K562 (cell line): ENCODE measurements around the gene ARHGAP22. TPM values are rescaled to one million over a fixed set of nuclear protein-coding genes. Genes with fewer than 3 reads are reported as not detected.
A peak's percentile ranks its signal among the peaks of the same experiment; 100 is the strongest.

Source experiments
- ETV6 ChIP-seq, 3 experiments: fragments of 150-350 bp in 1 of 3; sonication (generic) in 1 of 3; formaldehyde crosslinking in 1 of 3; IDR thresholded peaks; 2 replicates each; pipeline versions ENCODE4 v1.6.1 to v1.8.0; 2014 to 2022; ENCODE audit warnings: borderline replicate concordance in 2 of 3, low read depth in 2 of 3, antibody characterized with exemption in 1 of 3, low read length in 1 of 3, mild to moderate bottlenecking in 1 of 3, missing genetic modification reagents in 1 of 3
- NR1H2 ChIP-seq: sonication (generic); formaldehyde crosslinking; IDR thresholded peaks from 2 replicates; pipeline ENCODE4 v1.4.0; 2020; ENCODE audit warnings: mild to moderate bottlenecking, missing genetic modification reagents
- SIN3B ChIP-seq: fragments of 450-650 bp; IDR thresholded peaks from 2 replicates; pipeline ENCODE4 v1.6.1; 2017; ENCODE audit warnings: low read depth, mild to moderate bottlenecking, moderate library complexity
- SNIP1 ChIP-seq: fragments of 450-650 bp; IDR thresholded peaks from 2 replicates; pipeline ENCODE4 v1.7.1; 2017; ENCODE audit warnings: low read depth, mild to moderate bottlenecking
- ZNF146 ChIP-seq: IDR thresholded peaks from one replicate; pipeline ENCODE4 v1.6.1; 2018; ENCODE audit warnings: missing compliant biosample characterization; ENCODE audit not compliant: unreplicated experiment
- polyA plus RNA-seq, 8 experiments: library from polyadenylated mRNA; depleted of rRNA in 4 of 8; stranded (reverse) in 5 of 8; unstranded in 3 of 8; fragments of >200 nt; fragmentation: Nextera tagmentation in 2 of 8; fragmentation: Illumina TruSeq in 1 of 8; extraction: Ambion mirVana in 2 of 8; extraction: Trizol in 1 of 8; gene quantifications; 2 replicates each; pipeline versions ENCODE4 v1.2.1 to v1.2.3, GENCODE V29; 2011 to 2014; ENCODE audit warnings: inconsistent platforms in 1 of 8, missing spikeins in 1 of 8
- total RNA-seq, 7 experiments: library from RNA; depleted of rRNA in 6 of 7; stranded (reverse); fragments of >200 nt in 6 of 7; fragmentation: Illumina TruSeq in 2 of 7; extraction: Trizol in 2 of 7; gene quantifications; 2 replicates each; pipeline versions ENCODE4 v1.2.1 to v1.2.3, GENCODE V29; 2011 to 2021; ENCODE audit warnings: low replicate concordance in 1 of 7
- TF ChIP-seq, protein P1 (sequence below): sonication (generic); formaldehyde crosslinking; IDR thresholded peaks from 2 replicates; pipeline ENCODE4 v1.8.0; 2022; ENCODE audit warnings: mild to moderate bottlenecking, low read depth, missing genetic modification reagents
- TF ChIP-seq, protein P2 (sequence below), 2 experiments: fragments of 450-650 bp; formaldehyde crosslinking in 1 of 2; IDR thresholded peaks; 2 replicates each; pipeline versions ENCODE4 v1.4.0 to v1.6.1; 2014 to 2020; ENCODE audit warnings: mild to moderate bottlenecking in 2 of 2, borderline replicate concordance in 1 of 2, low read depth in 1 of 2
- TF ChIP-seq, protein P3 (sequence below): sonication (generic); formaldehyde crosslinking; IDR thresholded peaks from 2 replicates; pipeline ENCODE4 v1.8.0; 2022; ENCODE audit warnings: missing genetic modification reagents, mild to moderate bottlenecking, moderate library complexity, borderline replicate concordance
- TF ChIP-seq, protein P4 (sequence below): fragments of 250-450 bp; sonication (Bioruptor Pico); IDR thresholded peaks from 2 replicates; pipeline ENCODE4 v1.5.0; 2022; ENCODE audit warnings: mild to moderate bottlenecking
- TF ChIP-seq, protein P5 (sequence below): sonication (generic); formaldehyde crosslinking; IDR thresholded peaks from 2 replicates; pipeline ENCODE4 v1.8.1; 2023; ENCODE audit warnings: mild to moderate bottlenecking, missing genetic modification reagents, moderate library complexity

Gene ARHGAP22
- total and polyA plus RNA-seq, 9 of the 15 experiments (the other 6 are each of a cell fraction or from before 2014, with no cell fraction given), result 1.3 to 28.1 (median 12.7) TPM

DNA sequence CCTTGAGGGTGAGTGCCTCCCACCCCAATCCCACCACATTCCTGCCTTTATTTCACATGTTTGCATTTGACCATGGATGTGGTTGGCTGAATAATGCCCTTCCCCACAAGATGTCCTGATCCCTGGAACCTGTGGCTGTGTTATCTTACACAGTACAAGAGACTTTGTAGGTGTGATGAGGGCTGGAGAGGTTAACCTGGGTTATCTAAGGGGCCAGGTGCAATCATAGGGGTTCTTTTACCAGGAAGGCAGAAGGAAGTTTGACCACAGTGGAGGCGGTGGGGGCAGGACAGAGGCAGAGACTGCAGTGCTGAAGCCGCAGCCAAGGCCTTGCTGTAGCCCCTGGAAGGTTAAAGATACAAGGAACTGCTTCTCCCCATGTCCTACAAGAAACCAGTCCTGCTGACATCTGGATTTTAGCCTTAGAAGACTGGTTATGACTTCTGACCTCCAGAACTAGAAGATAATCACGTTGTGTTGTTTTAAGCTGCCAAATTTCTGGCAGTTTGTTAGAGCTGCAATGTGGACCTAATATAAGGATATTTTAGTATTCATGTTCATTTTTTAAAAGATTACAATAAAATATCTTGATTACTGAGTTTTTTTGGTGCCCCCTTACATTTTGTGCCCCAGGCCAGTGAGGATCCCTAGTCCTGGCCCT, 136.6 kb downstream of the ARHGAP22 start (continued):
- TF ChIP-seq, protein P1, sequence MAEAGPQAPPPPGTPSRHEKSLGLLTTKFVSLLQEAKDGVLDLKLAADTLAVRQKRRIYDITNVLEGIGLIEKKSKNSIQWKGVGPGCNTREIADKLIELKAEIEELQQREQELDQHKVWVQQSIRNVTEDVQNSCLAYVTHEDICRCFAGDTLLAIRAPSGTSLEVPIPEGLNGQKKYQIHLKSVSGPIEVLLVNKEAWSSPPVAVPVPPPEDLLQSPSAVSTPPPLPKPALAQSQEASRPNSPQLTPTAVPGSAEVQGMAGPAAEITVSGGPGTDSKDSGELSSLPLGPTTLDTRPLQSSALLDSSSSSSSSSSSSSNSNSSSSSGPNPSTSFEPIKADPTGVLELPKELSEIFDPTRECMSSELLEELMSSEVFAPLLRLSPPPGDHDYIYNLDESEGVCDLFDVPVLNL (CRISPR knock-in tag), result no peak
- TF ChIP-seq SIN3B (no peak), NR1H2 (no peak), ZNF146 (CRISPR knock-in tag) (no peak), SNIP1 (no peak), ETV6 (IDR thresholded peaks at IDR 0.05; ENCODE audit: borderline replicate concordance in 1 of 2, low read depth in 2 of 2, low read length in 1 of 2) (peak; percentile 43 to 93; a peak in 3 of 4 replicates), ETV6 (CRISPR knock-in tag; IDR thresholded peaks at IDR 0.05; ENCODE audit: borderline replicate concordance) (no peak)
- TF ChIP-seq, protein P2, sequence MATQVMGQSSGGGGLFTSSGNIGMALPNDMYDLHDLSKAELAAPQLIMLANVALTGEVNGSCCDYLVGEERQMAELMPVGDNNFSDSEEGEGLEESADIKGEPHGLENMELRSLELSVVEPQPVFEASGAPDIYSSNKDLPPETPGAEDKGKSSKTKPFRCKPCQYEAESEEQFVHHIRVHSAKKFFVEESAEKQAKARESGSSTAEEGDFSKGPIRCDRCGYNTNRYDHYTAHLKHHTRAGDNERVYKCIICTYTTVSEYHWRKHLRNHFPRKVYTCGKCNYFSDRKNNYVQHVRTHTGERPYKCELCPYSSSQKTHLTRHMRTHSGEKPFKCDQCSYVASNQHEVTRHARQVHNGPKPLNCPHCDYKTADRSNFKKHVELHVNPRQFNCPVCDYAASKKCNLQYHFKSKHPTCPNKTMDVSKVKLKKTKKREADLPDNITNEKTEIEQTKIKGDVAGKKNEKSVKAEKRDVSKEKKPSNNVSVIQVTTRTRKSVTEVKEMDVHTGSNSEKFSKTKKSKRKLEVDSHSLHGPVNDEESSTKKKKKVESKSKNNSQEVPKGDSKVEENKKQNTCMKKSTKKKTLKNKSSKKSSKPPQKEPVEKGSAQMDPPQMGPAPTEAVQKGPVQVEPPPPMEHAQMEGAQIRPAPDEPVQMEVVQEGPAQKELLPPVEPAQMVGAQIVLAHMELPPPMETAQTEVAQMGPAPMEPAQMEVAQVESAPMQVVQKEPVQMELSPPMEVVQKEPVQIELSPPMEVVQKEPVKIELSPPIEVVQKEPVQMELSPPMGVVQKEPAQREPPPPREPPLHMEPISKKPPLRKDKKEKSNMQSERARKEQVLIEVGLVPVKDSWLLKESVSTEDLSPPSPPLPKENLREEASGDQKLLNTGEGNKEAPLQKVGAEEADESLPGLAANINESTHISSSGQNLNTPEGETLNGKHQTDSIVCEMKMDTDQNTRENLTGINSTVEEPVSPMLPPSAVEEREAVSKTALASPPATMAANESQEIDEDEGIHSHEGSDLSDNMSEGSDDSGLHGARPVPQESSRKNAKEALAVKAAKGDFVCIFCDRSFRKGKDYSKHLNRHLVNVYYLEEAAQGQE (IDR thresholded peaks at IDR 0.05; ENCODE audit: borderline replicate concordance), result no peak
- TF ChIP-seq, protein P2 (CRISPR knock-in tag; IDR thresholded peaks at IDR 0.05; ENCODE audit: low read depth), result no peak
- TF ChIP-seq, protein P3, sequence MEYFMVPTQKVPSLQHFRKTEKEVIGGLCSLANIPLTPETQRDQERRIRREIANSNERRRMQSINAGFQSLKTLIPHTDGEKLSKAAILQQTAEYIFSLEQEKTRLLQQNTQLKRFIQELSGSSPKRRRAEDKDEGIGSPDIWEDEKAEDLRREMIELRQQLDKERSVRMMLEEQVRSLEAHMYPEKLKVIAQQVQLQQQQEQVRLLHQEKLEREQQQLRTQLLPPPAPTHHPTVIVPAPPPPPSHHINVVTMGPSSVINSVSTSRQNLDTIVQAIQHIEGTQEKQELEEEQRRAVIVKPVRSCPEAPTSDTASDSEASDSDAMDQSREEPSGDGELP (CRISPR knock-in tag), result no peak; the same call in 1 of the 2 replicates
- TF ChIP-seq, protein P4, sequence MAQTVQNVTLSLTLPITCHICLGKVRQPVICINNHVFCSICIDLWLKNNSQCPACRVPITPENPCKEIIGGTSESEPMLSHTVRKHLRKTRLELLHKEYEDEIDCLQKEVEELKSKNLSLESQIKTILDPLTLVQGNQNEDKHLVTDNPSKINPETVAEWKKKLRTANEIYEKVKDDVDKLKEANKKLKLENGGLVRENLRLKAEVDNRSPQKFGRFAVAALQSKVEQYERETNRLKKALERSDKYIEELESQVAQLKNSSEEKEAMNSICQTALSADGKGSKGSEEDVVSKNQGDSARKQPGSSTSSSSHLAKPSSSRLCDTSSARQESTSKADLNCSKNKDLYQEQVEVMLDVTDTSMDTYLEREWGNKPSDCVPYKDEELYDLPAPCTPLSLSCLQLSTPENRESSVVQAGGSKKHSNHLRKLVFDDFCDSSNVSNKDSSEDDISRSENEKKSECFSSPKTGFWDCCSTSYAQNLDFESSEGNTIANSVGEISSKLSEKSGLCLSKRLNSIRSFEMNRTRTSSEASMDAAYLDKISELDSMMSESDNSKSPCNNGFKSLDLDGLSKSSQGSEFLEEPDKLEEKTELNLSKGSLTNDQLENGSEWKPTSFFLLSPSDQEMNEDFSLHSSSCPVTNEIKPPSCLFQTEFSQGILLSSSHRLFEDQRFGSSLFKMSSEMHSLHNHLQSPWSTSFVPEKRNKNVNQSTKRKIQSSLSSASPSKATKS, result no peak
- TF ChIP-seq, protein P5, sequence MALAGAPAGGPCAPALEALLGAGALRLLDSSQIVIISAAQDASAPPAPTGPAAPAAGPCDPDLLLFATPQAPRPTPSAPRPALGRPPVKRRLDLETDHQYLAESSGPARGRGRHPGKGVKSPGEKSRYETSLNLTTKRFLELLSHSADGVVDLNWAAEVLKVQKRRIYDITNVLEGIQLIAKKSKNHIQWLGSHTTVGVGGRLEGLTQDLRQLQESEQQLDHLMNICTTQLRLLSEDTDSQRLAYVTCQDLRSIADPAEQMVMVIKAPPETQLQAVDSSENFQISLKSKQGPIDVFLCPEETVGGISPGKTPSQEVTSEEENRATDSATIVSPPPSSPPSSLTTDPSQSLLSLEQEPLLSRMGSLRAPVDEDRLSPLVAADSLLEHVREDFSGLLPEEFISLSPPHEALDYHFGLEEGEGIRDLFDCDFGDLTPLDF (CRISPR knock-in tag), result no peak
